RWPE2 (cell line): ENCODE data around the gene SOX11.

Experiments used
- ATAC-seq: fragments of 200-7000 bp; cut with Tn5 transposase; 3 replicates; pipeline ENCODE4 v1.9.1; 2021; ENCODE audit warnings: low read depth
- DNase-seq: peaks from one replicate; pipeline ENCODE4 v3.0.0-alpha.2; 2020; ENCODE audit warnings: low spot score
- H3K27ac ChIP-seq: fragments of 450-650 bp; 2 replicates; pipeline ENCODE4 v1.5.1; 2017; ENCODE audit warnings: mild to moderate bottlenecking; ENCODE audit not compliant: poor library complexity, severe bottlenecking
- H3K27me3 ChIP-seq: fragments of 250-450 bp; sonication (Bioruptor Pico); 2 replicates; pipeline ENCODE4 v1.5.1; 2021; ENCODE audit warnings: mild to moderate bottlenecking, moderate library complexity; ENCODE audit not compliant: insufficient read depth, poor library complexity, severe bottlenecking
- H3K36me3 ChIP-seq: fragments of 250-450 bp; sonication (Bioruptor Pico); 2 replicates; pipeline ENCODE4 v1.5.1; 2020; ENCODE audit warnings: low read depth, mild to moderate bottlenecking, moderate library complexity
- H3K4me1 ChIP-seq: fragments of 250-450 bp; sonication (Bioruptor Pico); 2 replicates; pipeline ENCODE4 v1.5.1; 2021; ENCODE audit warnings: mild to moderate bottlenecking, moderate library complexity; ENCODE audit not compliant: insufficient read depth, poor library complexity, severe bottlenecking
- H3K4me3 ChIP-seq: fragments of 250-450 bp; sonication (Bioruptor Pico); 2 replicates; pipeline ENCODE4 v1.5.1; 2021; ENCODE audit warnings: mild to moderate bottlenecking, moderate library complexity; ENCODE audit not compliant: severe bottlenecking
- H3K9me3 ChIP-seq: fragments of 250-450 bp; sonication (Bioruptor Pico); 2 replicates; pipeline ENCODE4 v1.5.1; 2021; ENCODE audit warnings: mild to moderate bottlenecking, moderate library complexity; ENCODE audit not compliant: severe bottlenecking
- TF ChIP-seq, protein P1 (sequence below): fragments of 450-650 bp; IDR thresholded peaks from one replicate; pipeline ENCODE4 v1.5.1; 2017; ENCODE audit warnings: mild to moderate bottlenecking, moderate library complexity; ENCODE audit not compliant: poor library complexity, severe bottlenecking

Gene SOX11

DNA sequence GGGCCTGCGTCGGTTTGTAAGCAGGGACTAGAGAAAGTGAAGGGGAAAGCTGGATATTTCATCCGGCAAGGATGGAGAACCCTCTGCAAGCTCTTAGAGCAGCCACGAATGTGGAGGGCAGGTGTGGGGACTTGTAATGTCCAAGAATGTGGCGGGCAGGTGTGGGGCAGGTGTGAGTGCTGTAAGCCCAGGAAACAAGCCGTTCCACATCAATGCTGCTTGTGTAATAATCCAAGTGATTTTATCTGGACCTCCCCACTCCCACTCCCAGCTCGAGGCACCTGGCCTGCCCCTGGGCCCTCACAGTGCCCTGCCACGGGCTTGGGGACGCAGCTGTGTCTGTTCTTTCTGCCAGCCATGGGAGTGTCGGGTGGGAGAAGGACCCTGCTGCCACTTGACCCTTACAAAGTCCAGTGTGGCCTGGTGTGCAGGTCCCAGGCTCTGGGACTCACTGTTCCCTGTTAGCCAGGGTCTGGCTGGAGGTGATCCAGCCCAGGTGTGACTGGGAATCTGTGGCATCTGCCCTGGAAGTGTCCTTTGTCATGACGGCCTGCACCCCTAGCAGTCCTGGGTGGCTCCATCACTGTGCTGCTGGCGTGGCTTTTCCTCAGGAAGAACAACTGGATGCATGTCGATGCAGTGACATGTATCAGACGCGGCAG, 42.8 kb downstream of the SOX11 start:
- Histone ChIP-seq H3K36me3 (no peaks in the 10 kb centered on the region), H3K27ac (no peak overlapping the region), H3K9me3 (no peaks in the 10 kb centered on the region), H3K4me1 (no peaks in the 10 kb centered on the region), H3K27me3 (no peaks in the 10 kb centered on the region), H3K4me3 (no peak overlapping the region)
- TF ChIP-seq, protein P1, sequence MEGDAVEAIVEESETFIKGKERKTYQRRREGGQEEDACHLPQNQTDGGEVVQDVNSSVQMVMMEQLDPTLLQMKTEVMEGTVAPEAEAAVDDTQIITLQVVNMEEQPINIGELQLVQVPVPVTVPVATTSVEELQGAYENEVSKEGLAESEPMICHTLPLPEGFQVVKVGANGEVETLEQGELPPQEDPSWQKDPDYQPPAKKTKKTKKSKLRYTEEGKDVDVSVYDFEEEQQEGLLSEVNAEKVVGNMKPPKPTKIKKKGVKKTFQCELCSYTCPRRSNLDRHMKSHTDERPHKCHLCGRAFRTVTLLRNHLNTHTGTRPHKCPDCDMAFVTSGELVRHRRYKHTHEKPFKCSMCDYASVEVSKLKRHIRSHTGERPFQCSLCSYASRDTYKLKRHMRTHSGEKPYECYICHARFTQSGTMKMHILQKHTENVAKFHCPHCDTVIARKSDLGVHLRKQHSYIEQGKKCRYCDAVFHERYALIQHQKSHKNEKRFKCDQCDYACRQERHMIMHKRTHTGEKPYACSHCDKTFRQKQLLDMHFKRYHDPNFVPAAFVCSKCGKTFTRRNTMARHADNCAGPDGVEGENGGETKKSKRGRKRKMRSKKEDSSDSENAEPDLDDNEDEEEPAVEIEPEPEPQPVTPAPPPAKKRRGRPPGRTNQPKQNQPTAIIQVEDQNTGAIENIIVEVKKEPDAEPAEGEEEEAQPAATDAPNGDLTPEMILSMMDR, result no peak
- DNase-seq (no peak), ATAC-seq (no peak)

DNA sequence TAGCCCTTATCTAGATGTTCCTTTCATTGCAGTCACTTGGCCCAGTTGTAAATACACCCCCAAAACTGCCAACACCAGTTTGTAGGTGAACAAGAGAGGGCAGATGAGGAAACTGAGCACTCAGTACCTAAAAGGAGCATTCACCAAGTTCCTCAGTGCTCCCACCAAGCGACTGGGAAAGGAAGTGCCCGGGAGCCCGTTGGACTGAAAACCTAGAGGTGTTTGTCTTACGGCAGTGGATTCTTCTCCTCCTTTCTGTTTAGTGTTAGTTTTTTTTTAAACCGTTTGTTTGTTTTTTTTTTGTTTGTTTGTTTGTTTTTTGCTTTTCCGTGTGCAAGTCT, 43.3 kb downstream of the SOX11 start:
- no peak overlapping the region for H3K4me3 ChIP-seq
- H3K9me3 ChIP-seq, result no peaks in the 10 kb centered on the region
- no peaks in the 10 kb centered on the region for H3K36me3 ChIP-seq
- TF ChIP-seq, protein P1, result no peak
- no peak overlapping the region for H3K27ac ChIP-seq
- H3K4me1 ChIP-seq, result no peaks in the 10 kb centered on the region
- ATAC-seq, result no peak
- H3K27me3 ChIP-seq, result no peaks in the 10 kb centered on the region
- no peak for DNase-seq

DNA sequence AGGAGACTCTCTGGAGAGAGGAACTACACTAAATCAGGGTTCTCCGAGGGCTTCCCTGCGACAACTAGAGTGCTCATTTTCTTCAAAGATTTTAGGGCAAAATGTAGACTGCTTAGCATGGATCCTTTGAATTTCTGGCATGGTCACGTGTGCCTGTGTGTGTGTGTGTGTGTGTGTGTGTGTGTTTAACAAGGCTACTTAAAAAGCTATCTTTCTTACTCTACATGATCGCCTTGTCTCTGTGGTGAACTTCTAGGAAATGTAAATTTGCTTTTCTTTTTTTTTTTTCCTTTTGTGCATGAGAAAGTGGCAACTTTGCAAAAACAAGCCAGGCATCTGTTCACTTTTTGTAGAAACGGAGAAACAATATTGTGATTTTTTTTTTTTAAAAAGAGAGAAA, 43.9 kb downstream of the SOX11 start:
- ATAC-seq, result no peak
- TF ChIP-seq, protein P1, result no peak
- Histone ChIP-seq H3K4me1 (no peaks in the 10 kb centered on the region), H3K27ac (no peak overlapping the region), H3K36me3 (no peaks in the 10 kb centered on the region), H3K4me3 (no peak overlapping the region), H3K9me3 (no peaks in the 10 kb centered on the region), H3K27me3 (no peaks in the 10 kb centered on the region)
- no peak for DNase-seq

DNA sequence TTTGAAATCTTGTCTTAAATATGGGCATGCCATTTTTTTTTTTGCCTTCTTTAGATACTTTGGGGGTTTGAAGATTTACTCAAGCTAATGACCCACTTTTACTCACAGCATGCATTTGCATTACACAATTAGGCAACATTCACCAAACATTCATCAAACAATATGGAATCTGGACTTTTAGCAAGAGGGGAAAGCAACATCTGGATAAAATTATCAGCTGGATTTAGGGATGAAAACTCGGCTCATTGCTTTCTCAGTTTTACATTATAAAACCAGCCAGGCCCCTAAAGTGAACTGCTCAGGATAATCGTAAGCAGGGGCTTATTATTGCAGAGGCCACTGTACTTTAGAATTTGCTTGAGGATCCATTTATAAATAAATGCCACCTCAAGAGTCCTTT, 44.7 kb downstream of the SOX11 start:
- H3K9me3 ChIP-seq, result no peaks in the 10 kb centered on the region
- ATAC-seq (no peak), DNase-seq (no peak)
- H3K27me3 ChIP-seq, result no peaks in the 10 kb centered on the region
- no peak overlapping the region for H3K4me3 ChIP-seq
- H3K36me3 ChIP-seq, result no peaks in the 10 kb centered on the region
- no peak overlapping the region for H3K27ac ChIP-seq
- no peaks in the 10 kb centered on the region for H3K4me1 ChIP-seq
- TF ChIP-seq, protein P1, result no peak

DNA sequence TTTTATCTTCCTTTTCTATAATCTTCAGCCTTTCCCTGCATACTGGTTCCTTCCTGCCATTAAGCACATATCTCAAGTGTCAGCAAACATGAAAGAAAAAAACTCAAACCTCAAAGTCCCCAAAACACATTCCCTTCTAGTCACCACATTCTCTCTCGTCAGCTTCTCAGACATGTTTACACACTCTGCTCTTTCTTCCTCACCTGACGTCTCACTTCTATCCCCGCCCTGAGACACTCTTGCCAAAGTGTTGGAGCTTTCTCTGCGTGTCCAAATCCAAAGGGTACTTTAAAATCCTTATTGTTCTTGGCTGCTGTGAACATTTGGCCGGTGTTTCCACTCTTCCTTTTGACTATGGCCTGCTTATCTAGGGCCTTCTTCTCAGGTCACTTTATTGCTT, 47.9 kb downstream of the SOX11 start:
- Histone ChIP-seq H3K4me3 (no peak overlapping the region), H3K27me3 (no peaks in the 10 kb centered on the region), H3K9me3 (no peaks in the 10 kb centered on the region), H3K36me3 (no peaks in the 10 kb centered on the region), H3K27ac (no peak overlapping the region), H3K4me1 (no peaks in the 10 kb centered on the region)
- no peak for DNase-seq
- TF ChIP-seq, protein P1, result no peak
- ATAC-seq, result no peak
